AG04450 (cell line): ENCODE results near the gene FAM193B. TPM values are rescaled to one million over a fixed set of nuclear protein-coding genes. Genes with fewer than 3 reads are reported as not detected.
"Not testable (repeated sequence)": the region's sequence is repeated elsewhere in the genome, so short reads cannot be mapped to it uniquely, and the experiment has no call there.

Source experiments
- CTCF ChIA-PET: fragments of 300-600, 350-600 bp; formaldehyde crosslinking; extraction: SDS; loops from one replicate; lab custom pipeline; 2022; ENCODE audit warnings: antibody characterized with exemption, inconsistent platforms; lab: Charles Lee
- POLR2A ChIA-PET: fragments of 350-600 bp; formaldehyde crosslinking; extraction: SDS; loops from one replicate; lab custom pipeline; 2021; ENCODE audit warnings: antibody characterized with exemption, inconsistent platforms; lab: Yijun Ruan, JAX
- DNase-seq: peaks from one replicate; pipeline ENCODE4 v3.0.0-alpha.2; 2011; ENCODE audit warnings: low read depth, low spot score
- H3K27ac ChIP-seq: one replicate; pipeline ENCODE4 v1.5.1; 2012; ENCODE audit warnings: low read depth, low read length, control low read depth
- H3K27me3 ChIP-seq: one replicate; pipeline ENCODE4 v1.6.0; 2012; ENCODE audit warnings: low read length; ENCODE audit not compliant: control insufficient read depth, insufficient read depth
- H3K4me3 ChIP-seq: 2 replicates; pipeline ENCODE4 v1.5.1; 2011; ENCODE audit warnings: mild to moderate bottlenecking, low read depth, low read length, control low read depth
- H3K9me3 ChIP-seq: 2 replicates; pipeline ENCODE4 v1.5.1; 2012; ENCODE audit warnings: low read length; ENCODE audit not compliant: control insufficient read depth, insufficient read depth
- polyA plus RNA-seq: library from polyadenylated mRNA; depleted of rRNA; stranded (reverse); fragments of >200 nt; gene quantifications from 2 replicates; pipeline ENCODE4 v1.2.3, GENCODE V29; 2011
- TF ChIP-seq, protein P1 (sequence below): IDR thresholded peaks from 2 replicates; pipeline ENCODE4 v1.5.1; 2011; ENCODE audit warnings: low read depth, low read length, control low read depth, inconsistent platforms

The FAM193B gene
- polyA plus RNA-seq, 1 experiment, result 30.1 TPM

DNA sequence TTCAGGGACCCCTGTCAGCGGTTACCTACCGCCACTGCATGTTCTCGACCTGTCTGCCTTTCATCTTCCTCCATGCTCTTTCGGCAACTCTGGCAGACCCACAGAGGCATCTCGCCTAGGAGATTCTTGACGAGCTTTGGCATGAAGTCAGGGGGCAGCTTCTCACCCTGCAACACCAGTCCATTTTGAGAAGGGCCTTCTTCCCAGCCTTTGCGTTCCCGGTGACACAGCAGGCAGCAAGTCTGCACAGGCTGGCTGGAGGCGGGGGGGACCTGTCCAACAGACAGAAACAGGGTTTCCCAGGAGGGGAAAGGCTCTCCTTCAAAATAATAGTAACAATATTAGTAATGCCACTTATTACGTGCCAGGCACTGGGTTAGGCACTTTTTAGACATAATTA lies 15.5 kb downstream of the FAM193B start:
- Histone ChIP-seq H3K27me3 (no peaks in the 10 kb centered on the region), H3K4me3 (no peak overlapping the region), H3K9me3 (no peaks in the 10 kb centered on the region), H3K27ac (peak overlapping the region; percentile 94)
- TF ChIP-seq, protein P1, sequence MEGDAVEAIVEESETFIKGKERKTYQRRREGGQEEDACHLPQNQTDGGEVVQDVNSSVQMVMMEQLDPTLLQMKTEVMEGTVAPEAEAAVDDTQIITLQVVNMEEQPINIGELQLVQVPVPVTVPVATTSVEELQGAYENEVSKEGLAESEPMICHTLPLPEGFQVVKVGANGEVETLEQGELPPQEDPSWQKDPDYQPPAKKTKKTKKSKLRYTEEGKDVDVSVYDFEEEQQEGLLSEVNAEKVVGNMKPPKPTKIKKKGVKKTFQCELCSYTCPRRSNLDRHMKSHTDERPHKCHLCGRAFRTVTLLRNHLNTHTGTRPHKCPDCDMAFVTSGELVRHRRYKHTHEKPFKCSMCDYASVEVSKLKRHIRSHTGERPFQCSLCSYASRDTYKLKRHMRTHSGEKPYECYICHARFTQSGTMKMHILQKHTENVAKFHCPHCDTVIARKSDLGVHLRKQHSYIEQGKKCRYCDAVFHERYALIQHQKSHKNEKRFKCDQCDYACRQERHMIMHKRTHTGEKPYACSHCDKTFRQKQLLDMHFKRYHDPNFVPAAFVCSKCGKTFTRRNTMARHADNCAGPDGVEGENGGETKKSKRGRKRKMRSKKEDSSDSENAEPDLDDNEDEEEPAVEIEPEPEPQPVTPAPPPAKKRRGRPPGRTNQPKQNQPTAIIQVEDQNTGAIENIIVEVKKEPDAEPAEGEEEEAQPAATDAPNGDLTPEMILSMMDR, result no peak
- DNase-seq, result no peak
- POLR2A ChIA-PET, result interaction anchor here (1.4 to 2.7 kb wide), 4 partner anchors 8 to 41 kb away, joined by 5 to 46 read pairs (median 8); partner anchors contain the start of genes DDX41, FAM193B and PDLIM7
- CTCF ChIA-PET, result interaction anchor here (1.8 kb wide), 1 partner anchor 22 kb away, joined by 6 read pairs; no protein-coding TSS in a partner anchor

DNA sequence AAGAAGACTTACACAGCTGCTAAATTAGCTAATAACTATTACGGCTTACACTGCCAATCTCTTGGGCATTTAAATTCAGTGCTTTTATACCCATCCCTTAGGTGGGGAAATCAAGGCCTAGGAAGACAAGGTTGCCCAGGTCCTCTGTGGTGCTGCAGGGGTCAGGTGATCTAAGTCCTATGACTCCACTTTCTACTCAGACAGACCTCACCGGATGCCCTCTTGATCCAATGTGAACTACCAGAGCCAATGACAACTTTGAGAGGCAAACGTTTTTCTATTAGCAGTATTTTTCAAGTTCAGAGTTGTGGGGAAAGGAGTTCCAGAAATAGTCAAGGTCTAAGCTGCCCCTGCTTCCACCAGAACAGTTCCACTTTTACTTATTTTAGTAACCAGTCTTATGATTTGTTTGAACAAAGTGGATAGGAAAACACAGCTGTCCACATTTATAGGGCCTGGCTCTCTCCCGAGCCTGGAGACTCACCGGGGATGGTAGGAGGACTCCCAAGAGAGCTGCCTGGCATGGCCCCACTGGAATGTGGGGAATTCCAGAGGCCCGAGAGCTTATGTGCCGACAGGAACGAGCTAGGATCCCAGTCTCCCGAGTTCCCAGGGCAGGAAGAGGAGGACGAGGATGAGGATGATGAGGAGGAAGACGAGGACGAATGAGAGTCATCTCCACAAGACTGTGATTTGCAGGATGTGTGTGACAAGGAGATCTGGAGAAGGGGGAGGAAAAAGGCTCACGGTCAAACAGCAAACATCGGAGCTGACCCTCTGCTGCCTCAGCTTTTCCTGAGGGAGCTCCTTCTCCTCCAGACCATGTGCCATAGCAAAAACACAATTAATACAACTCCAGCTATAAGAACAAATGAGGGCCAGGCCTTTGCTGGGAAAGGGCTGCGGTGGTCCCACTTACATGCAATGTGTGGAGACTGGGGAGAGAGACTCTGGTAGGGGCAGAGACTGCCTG lies 16.7 kb downstream of the FAM193B start:
- Histone ChIP-seq H3K27me3 (no peaks in the 10 kb centered on the region), H3K27ac (peak overlapping the region; percentile 94), H3K9me3 (no peaks in the 10 kb centered on the region), H3K4me3 (no peak overlapping the region)
- POLR2A ChIA-PET, result interaction anchor here (0.7 to 2.7 kb wide), 9 partner anchors 9 to 62 kb away, joined by 3 to 46 read pairs (median 5); partner anchors contain the start of genes B4GALT7, DDX41, FAM193B and TMED9
- peak; percentile 76 for DNase-seq
- TF ChIP-seq, protein P1, result no peak
- CTCF ChIA-PET, result interaction anchor here (0.7 to 3.3 kb wide), 4 partner anchors 9 to 55 kb away, joined by 4 to 15 read pairs (median 6); no protein-coding TSS in a partner anchor

DNA sequence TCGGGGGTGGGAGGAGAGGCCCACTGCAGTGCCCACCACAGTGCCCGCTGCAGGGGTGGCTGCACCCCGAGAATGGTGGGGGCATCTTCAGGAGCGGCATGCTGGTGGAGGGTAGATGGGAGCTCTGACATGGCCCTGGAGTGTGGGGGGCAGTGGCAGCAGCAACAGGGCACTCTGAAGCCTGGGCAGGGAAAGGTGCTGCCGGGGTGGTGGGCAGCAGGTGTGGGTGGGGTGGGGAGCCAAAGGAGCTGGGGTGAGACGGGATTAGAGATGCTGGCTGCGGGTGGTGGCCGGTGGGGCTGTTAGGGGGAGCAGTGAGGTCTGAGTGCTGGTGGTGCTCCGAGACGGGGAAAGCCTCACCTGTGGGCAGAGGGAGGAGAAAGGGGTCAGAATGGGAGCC lies 18.0 kb downstream of the FAM193B start:
- Histone ChIP-seq H3K9me3 (no peaks in the 10 kb centered on the region), H3K4me3 (no peak overlapping the region), H3K27ac (peak overlapping the region; percentile 85), H3K27me3 (no peaks in the 10 kb centered on the region)
- no peak for DNase-seq
- TF ChIP-seq, protein P1, result no peak
- ChIA-PET POLR2A (interaction anchor here (0.6 to 2.7 kb wide), 2 partner anchors 10 to 19 kb away, joined by 5 to 46 read pairs; partner anchors contain the start of gene DDX41), CTCF (interaction anchor here (3.3 kb wide), 1 partner anchor 35 kb away, joined by 15 read pairs; no protein-coding TSS in a partner anchor)

DNA sequence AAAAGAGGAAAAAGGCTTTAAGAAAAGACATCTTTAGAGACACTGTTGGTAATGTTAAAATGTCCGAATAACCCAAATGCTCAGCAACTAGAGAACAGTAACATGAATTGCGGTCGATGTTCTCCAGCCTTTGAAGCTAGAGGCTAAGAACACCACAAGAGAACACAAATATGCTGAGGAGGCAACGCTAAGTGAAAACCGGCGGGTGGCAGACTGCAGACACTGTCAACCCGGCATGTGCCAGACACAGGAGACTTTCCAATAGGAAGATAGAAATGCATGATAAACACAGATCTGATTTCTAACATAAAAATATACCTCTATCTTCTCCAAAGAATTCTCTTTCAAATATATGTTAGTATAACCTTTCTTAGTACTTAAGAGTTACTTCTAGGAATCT lies 19.2 kb downstream of the FAM193B start:
- TF ChIP-seq, protein P1, result no peak
- Histone ChIP-seq H3K4me3 (no peak overlapping the region), H3K27ac (no peak overlapping the region), H3K27me3 (no peaks in the 10 kb centered on the region), H3K9me3 (no peaks in the 10 kb centered on the region)
- DNase-seq, result no peak
- ChIA-PET CTCF (interaction anchor here (1.0 to 3.3 kb wide), 2 partner anchors 11 to 34 kb away, joined by 3 to 15 read pairs; no protein-coding TSS in a partner anchor), POLR2A (no interaction called here)

DNA sequence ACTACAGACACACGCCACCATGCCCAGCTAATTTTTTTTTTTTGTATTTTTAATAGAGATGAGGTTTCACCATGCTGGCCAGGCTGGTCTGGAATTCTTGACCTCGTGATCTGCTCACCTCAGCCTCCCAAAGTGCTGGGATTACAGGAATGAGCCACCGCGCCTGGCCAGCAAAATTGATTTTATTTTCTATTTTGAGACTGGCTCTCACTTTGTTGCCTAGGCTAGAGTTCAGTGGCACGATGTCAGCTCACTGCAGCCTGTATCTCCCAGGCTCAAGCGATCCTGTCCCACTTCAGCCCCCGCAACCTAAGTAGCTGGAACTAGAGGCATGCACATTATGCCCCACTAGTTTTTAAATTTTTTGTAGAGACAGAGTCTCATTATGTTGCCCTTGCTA lies 19.9 kb downstream of the FAM193B start:
- DNase-seq, POLR2A ChIA-PET, H3K27me3 ChIP-seq, CTCF ChIA-PET, H3K4me3 ChIP-seq, H3K9me3 ChIP-seq, H3K27ac ChIP-seq: not testable (repeated sequence)
